BLaER1 treated with 17β-estradiol and CSF1 and Interleukin-3, amounts not matched to agents 10 nM and 100 nM (cell line): Measurements from ENCODE around the gene FZD1.
A peak's percentile ranks its signal among the peaks of the same experiment; 100 is the strongest.
"Not testable (repeated sequence)": the region's sequence is repeated elsewhere in the genome, so short reads cannot be mapped to it uniquely, and the experiment has no call there.

Source experiments
- H3K27ac ChIP-seq, 11 experiments: shearing (Covaris generic); formaldehyde crosslinking; 2 replicates each; pipeline ENCODE4 v1.8.1; 2022
- H3K27me3 ChIP-seq, 11 experiments: shearing (Covaris generic); formaldehyde crosslinking; 2 replicates each; pipeline ENCODE4 v1.8.1; 2022
- H3K36me3 ChIP-seq, 11 experiments: shearing (Covaris generic); formaldehyde crosslinking; 2 replicates each; pipeline ENCODE4 v1.8.1; 2022
- H3K4me1 ChIP-seq, 10 experiments: shearing (Covaris generic); formaldehyde crosslinking; 2 replicates each; pipeline ENCODE4 v1.8.1; 2022
- H3K4me2 ChIP-seq, 11 experiments: shearing (Covaris generic); formaldehyde crosslinking; 2 replicates each; pipeline ENCODE4 v1.8.1; 2022
- H3K4me3 ChIP-seq, 10 experiments: shearing (Covaris generic); formaldehyde crosslinking; 2 replicates each; pipeline ENCODE4 v1.8.1; 2022
- H3K9ac ChIP-seq, 11 experiments: shearing (Covaris generic); formaldehyde crosslinking; 2 replicates each; pipeline ENCODE4 v1.8.1; 2022
- H3K9me3 ChIP-seq, 11 experiments: shearing (Covaris generic); formaldehyde crosslinking; replicated peaks in 1 of 11; 2 replicates each; pipeline ENCODE4 v1.8.1; 2022
- H4K20me1 ChIP-seq, 11 experiments: shearing (Covaris generic); formaldehyde crosslinking; 2 replicates each; pipeline ENCODE4 v1.8.1; 2022
- Cebpa-rat ChIP-seq, 11 experiments: shearing (Covaris generic); IDR thresholded peaks; 2 replicates each; pipeline ENCODE4 v1.8.1; 2022

FZD1 gene

DNA sequence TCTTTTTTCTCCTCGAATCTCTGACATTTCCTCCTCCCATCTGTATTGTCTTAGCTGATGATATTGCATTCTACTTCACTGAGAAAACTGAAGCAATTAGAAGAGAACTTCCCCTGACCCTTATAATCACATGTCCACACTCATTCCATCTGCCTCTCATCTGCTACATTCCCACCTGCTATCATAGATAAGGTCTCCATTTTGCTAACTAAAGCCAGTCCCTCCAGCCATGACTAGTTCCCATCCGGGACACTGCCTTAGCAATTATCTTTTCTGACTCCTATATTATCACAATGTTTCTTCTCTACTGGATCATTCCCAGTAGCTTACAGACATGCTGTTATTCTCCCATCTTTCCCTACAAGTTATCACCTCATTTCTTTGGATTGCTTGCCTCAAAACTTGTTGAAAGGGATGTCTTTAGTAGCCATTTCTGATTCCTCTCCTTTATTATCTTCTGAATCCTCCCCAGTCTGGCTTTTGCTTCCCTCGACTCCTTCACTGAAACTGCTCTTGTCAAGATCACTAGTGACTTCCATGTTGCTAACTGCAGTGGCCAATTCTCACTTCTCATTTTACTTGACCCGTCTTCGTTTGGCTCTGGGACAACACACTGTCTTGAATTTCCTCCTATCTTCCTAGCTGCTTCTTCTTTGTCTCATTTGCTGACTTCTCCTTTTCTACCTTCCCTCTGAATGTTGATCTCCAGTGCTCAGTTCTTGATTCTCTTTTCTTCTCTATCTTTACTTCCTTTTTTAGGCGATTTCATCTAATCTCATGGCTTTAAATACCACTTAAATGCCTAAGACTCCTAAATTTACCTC is 35.9 kb downstream of the FZD1 start:
- Histone ChIP-seq H3K27ac (peak overlapping the region in 5 of 11 experiments; percentile 50 to 68 (median 64); a peak in 10 of 22 replicates), H3K27me3 (no peaks in the 10 kb centered on the region), H3K9ac (peak overlapping the region in 2 of 11 experiments; percentile 12 to 40; a peak in 2 of 22 replicates), H3K9me3 (0 out of 22 replicates have a peak, but pooled peaks cover 0 to 4% (median 0%) of the 10 kb centered on the region in 11 experiments), H3K4me3 (no peak overlapping the region), H3K4me2 (peak overlapping the region in 5 of 11 experiments; percentile 51 to 78 (median 67); a peak in 10 of 22 replicates), H4K20me1 (no peaks in the 10 kb centered on the region), H3K4me1 (peaks cover 0 to 55% (median 6%) of the 10 kb centered on the region in 10 experiments; a peak in 10 of 20 replicates), H3K36me3 (no peaks in the 10 kb centered on the region)
- TF ChIP-seq Cebpa-rat (IDR thresholded peaks at IDR 0.05) = no peak

DNA sequence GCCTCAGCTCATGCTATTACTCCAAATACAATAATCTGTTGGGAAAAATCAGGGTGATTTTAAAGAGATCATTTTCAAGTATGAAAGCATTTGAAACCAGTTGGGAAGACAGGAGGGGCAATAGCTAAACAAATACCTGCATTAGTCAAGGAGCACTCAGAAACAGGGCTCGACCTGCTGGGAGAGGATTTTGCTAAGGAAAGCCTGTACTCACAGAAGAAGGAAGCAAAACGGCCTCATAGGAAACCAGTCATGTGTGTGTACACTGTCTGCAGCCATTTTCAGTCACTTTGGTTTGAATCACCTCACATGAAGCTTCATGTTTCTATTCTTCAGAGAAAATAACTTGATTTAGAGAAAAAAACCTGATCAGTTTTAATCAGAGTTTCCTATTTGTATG is 38.6 kb downstream of the FZD1 start:
- H3K27me3 ChIP-seq = no peaks in the 10 kb centered on the region
- no peak for TF ChIP-seq Cebpa-rat (IDR thresholded peaks at IDR 0.05)
- peaks cover 0 to 74% (median 6%) of the 10 kb centered on the region in 10 experiments; a peak in 10 of 20 replicates for H3K4me1 ChIP-seq
- peak overlapping the region in 2 of 11 experiments; percentile 47 to 72; a peak in 4 of 22 replicates for H3K4me2 ChIP-seq
- no peaks in the 10 kb centered on the region for H3K9me3 ChIP-seq
- no peak overlapping the region for H3K4me3 ChIP-seq
- no peak overlapping the region for H3K9ac ChIP-seq
- H4K20me1 ChIP-seq = no peaks in the 10 kb centered on the region
- no peaks in the 10 kb centered on the region for H3K36me3 ChIP-seq
- H3K27ac ChIP-seq = no peak overlapping the region

DNA sequence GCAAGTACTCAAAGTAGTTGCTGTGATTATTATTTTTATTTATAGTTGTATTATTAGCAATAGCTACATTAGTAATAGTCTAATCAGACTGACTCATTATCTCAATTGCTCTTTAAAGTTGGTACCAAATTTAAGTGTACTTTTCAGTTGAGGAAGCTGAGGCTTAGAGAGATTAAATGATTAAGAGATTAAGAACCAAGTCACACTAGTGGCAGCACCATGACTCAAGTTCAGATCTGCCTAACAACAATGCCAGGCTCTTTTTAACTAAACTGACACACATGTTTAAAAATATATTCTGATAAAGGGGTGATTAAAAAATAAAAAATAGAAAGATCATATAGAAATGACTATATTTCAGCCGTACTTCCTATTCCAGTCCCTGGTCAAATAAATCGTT is 42.0 kb downstream of the FZD1 start:
- peak overlapping the region in 2 of 11 experiments; percentile 2 to 42; a peak in 2 of 22 replicates for H3K4me2 ChIP-seq
- peaks cover 0 to 71% (median 0%) of the 10 kb centered on the region in 10 experiments; a peak in 6 of 20 replicates for H3K4me1 ChIP-seq
- no peak for TF ChIP-seq Cebpa-rat (IDR thresholded peaks at IDR 0.05)
- no peak overlapping the region for H3K4me3 ChIP-seq
- H3K36me3 ChIP-seq = no peaks in the 10 kb centered on the region
- H3K9ac ChIP-seq = no peak overlapping the region
- H3K27me3 ChIP-seq = no peaks in the 10 kb centered on the region
- no peaks in the 10 kb centered on the region for H4K20me1 ChIP-seq
- no peak overlapping the region for H3K27ac ChIP-seq
- no peaks in the 10 kb centered on the region for H3K9me3 ChIP-seq

DNA sequence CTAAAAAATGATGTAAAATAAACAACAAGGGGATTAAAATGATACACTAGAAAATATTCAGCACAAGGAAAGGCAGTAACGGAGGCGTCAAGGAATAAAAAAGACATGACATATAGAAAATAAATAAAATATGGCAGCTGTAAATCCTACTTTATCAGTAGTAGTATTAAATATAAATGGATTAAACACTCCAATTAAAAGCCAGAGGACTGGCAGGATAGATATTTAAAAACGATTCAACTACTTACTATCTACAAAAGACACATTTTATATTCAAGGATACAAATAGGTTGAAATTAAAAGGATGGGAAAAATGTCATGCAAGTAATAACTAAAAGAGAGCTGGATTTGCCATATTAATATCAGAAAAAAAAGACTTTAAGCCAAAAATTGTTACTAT is 43.2 kb downstream of the FZD1 start:
- no peaks in the 10 kb centered on the region for H4K20me1 ChIP-seq
- TF ChIP-seq Cebpa-rat (IDR thresholded peaks at IDR 0.05) = no peak
- H3K27me3 ChIP-seq = no peaks in the 10 kb centered on the region
- no peak overlapping the region for H3K9ac ChIP-seq
- no peaks in the 10 kb centered on the region for H3K9me3 ChIP-seq
- no peaks in the 10 kb centered on the region for H3K36me3 ChIP-seq
- peak overlapping the region in 3 of 11 experiments; percentile 40 to 69 (median 64); a peak in 4 of 22 replicates for H3K4me2 ChIP-seq
- H3K27ac ChIP-seq = peak overlapping the region in 3 of 11 experiments; percentile 23 to 61 (median 38); a peak in 4 of 22 replicates
- H3K4me3 ChIP-seq = no peak overlapping the region
- H3K4me1 ChIP-seq = peaks cover 0 to 70% (median 0%) of the 10 kb centered on the region in 10 experiments; a peak in 6 of 20 replicates

DNA sequence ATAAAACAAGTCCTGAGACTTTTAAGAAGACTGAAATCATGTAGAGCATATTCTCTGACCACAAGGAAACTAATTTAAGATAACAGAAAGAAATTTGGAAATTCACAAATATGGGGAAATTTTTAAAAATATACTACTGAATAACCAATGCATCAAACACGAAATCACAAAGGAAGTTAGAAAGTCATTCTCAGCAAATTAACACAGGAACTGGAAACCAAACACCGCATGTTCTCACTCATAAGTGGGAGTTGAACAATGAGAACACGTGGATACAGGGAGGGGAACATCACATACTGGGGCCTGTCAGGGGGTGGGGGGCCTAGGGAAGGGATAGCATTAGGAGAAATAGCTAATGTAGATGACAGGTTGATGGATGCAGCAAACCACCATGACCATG is 44.0 kb downstream of the FZD1 start:
- H3K9ac ChIP-seq, H3K4me3 ChIP-seq, H4K20me1 ChIP-seq, H3K27me3 ChIP-seq, H3K9me3 ChIP-seq, H3K36me3 ChIP-seq: not testable (repeated sequence)
- Histone ChIP-seq H3K27ac (peak overlapping the region in 4 of 11 experiments; percentile 22 to 61 (median 30); a peak in 5 of 22 replicates), H3K4me2 (peak overlapping the region in 3 of 11 experiments; percentile 40 to 69 (median 64); a peak in 4 of 22 replicates), H3K4me1 (peaks cover 0 to 63% (median 0%) of the 10 kb centered on the region in 10 experiments; a peak in 6 of 20 replicates)

DNA sequence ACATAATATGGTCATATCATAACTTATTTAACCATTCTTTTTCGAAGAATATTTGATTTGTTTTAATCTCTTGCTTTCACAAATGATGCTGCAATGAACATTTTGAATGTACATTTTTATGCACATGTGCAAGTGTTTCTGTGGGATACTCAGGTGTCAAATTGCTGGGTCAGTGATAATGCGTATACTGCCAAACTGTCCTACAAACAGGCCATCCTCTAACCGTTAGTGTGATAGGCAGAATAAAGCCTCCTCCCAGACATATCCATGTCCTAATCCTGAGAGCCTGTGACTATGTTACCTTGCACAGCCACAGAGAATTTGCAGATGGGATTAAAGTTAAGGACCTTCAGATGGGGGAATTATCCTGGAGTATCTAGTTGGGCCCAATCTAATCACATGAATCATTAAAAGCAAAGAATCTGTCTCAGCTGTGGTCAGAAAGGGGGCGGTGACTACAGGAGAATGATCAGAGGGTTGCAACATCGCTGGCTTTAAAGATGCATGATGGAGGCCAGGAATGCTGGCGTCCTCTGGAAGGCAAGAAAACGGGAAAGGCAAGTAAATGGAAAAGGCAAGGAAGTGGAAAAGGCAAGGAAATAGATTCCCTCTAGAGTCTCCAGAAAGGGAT is 46.7 kb downstream of the FZD1 start:
- Histone ChIP-seq H3K9ac (no peak overlapping the region), H3K4me3 (no peak overlapping the region), H3K4me1 (peaks cover 0 to 64% (median 0%) of the 10 kb centered on the region in 10 experiments; a peak in 6 of 20 replicates), H3K9me3 (no peaks in the 10 kb centered on the region), H4K20me1 (no peaks in the 10 kb centered on the region), H3K4me2 (peak overlapping the region in 3 of 11 experiments; percentile 26 to 53 (median 31); a peak in 6 of 22 replicates), H3K27ac (no peak overlapping the region), H3K36me3 (no peaks in the 10 kb centered on the region), H3K27me3 (no peaks in the 10 kb centered on the region)
- no peak for TF ChIP-seq Cebpa-rat (IDR thresholded peaks at IDR 0.05)

DNA sequence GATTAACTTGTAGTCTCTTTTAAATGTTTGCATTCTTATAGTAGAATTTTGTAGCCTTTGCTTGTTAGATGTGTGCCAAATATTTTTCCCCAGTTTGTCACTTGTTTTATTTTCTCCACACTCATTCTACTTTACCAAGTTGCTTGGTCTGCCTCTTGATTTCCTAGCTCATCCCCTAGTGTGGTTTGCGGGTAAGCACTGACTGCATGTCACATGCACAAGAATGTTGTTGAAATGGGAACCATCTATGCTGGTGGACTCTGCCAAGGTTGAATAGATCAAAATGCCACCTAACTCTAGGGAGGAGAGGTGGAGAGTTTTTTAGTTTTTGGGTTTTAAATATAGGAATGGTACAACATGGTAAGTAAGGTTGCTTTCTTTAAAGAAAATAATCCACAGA is 47.6 kb downstream of the FZD1 start:
- Histone ChIP-seq H3K4me1 (peaks cover 0 to 55% (median 0%) of the 10 kb centered on the region in 10 experiments; a peak in 6 of 20 replicates), H3K27ac (no peak overlapping the region), H4K20me1 (no peaks in the 10 kb centered on the region), H3K4me3 (no peak overlapping the region), H3K4me2 (peak overlapping the region in 2 of 11 experiments; percentile 26 to 35; a peak in 3 of 22 replicates), H3K9me3 (no peaks in the 10 kb centered on the region), H3K9ac (no peak overlapping the region), H3K36me3 (no peaks in the 10 kb centered on the region), H3K27me3 (no peaks in the 10 kb centered on the region)
- TF ChIP-seq Cebpa-rat (IDR thresholded peaks at IDR 0.05) = no peak

DNA sequence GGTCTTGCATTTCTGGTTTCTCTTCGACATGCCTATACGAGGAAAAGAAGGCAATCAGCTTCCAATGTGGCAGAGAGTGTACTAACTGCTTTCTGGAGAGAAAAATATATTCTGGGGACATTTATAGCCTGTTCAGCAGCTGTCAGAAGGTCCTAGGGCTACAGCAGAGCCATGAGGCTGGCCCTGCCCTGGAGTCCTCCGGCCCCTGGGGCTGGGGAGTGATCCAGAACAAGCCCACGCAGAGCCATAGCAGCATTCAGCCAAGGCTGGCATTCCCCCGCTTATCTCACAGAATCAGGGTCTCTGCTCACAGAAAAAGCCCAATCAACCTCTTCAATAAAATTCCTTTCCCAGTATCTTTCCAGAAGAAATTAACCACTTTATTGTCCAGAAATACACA is 48.9 kb downstream of the FZD1 start:
- H4K20me1 ChIP-seq = no peaks in the 10 kb centered on the region
- H3K36me3 ChIP-seq = no peaks in the 10 kb centered on the region
- no peak overlapping the region for H3K27ac ChIP-seq
- peaks cover 0 to 42% (median 0%) of the 10 kb centered on the region in 10 experiments; a peak in 6 of 20 replicates for H3K4me1 ChIP-seq
- H3K4me3 ChIP-seq = no peak overlapping the region
- H3K4me2 ChIP-seq = no peak overlapping the region
- H3K9me3 ChIP-seq = no peaks in the 10 kb centered on the region
- H3K9ac ChIP-seq = no peak overlapping the region
- no peaks in the 10 kb centered on the region for H3K27me3 ChIP-seq
- TF ChIP-seq Cebpa-rat (IDR thresholded peaks at IDR 0.05) = no peak
